Mucosa of descending colon (tissue), 3 donors: ENCODE data around the gene SLC22A5. TPM values are rescaled to one million over a fixed set of nuclear protein-coding genes. Genes with fewer than 3 reads are reported as not detected.

Experiments used
- ATAC-seq: fragments of 200-7000 bp; cut with Tn5 transposase; one replicate; pipeline ENCODE4 v1.9.1; 2020; ENCODE audit warnings: mild to moderate bottlenecking, moderate library complexity
- DNase-seq, 3 donors: peaks; one replicate each; pipeline ENCODE4 v3.0.0-alpha.2; 2020
- H3K36me3 ChIP-seq: fragments of 200-600 bp; one replicate; pipeline ENCODE4 v1.8.0; 2021; ENCODE audit warnings: low read depth, mild to moderate bottlenecking
- H3K4me1 ChIP-seq: fragments of 200-600 bp; one replicate; pipeline ENCODE4 v1.8.0; 2021; ENCODE audit warnings: low read depth, mild to moderate bottlenecking
- H3K4me3 ChIP-seq: fragments of 200-600 bp; one replicate; pipeline ENCODE4 v1.8.0; 2021; ENCODE audit warnings: mild to moderate bottlenecking
- H3K9me3 ChIP-seq: fragments of 200-600 bp; one replicate; pipeline ENCODE4 v1.8.0; 2021; ENCODE audit warnings: mild to moderate bottlenecking
- CTCF ChIP-seq: fragments of 200-600 bp; IDR thresholded peaks from one replicate; pipeline ENCODE4 v1.8.0; 2022; ENCODE audit warnings: antibody characterized with exemption, mild to moderate bottlenecking
- intact Hi-C, 2 donors: fragments of 100-400 bp; cut with DNase I in 1 of 2; cut with micrococcal nuclease in 1 of 2; formaldehyde crosslinking; loops; one replicate each; pipeline versions ENCODE4 v1.11.0 to v1.11.1; 2022; cut with DNase I, micrococcal nuclease
- microRNA-seq: library from miRNA; unstranded; fragments of <30 nt; microRNA quantifications from one replicate; pipeline ENCODE4, GENCODE V29; 2019
- total RNA-seq, 3 donors: library from RNA; stranded (reverse); fragmentation: NEBNext Ultra II Directional in 2 of 3; extraction: Animal tissue kit (Norgen Biotek cat#: 25700) in 2 of 3; gene quantifications; one replicate each; pipeline versions ENCODE4 v1.2.1 to v1.2.4, GENCODE V29; 2021 to 2023
- donor health status: DM: no; HTN: no; CAD: no; lungs with moderate emphysema.
- donor health status: DM: no; HTN: no; CAD: no.
- donor health status: DM: no; HTN: yes; CAD: no.

Gene SLC22A5
- total RNA-seq, 3 donors from 2014 or later, result 27.9 to 95.4 (median 29.4) TPM

- intact Hi-C loops, result no loop called here
- H3K4me1 ChIP-seq, result peaks cover 4% of the 10 kb centered on the region
- H3K4me3 ChIP-seq, result no peak overlapping the region
- no peak for DNase-seq
- TF ChIP-seq CTCF, result no peak
- no peak for ATAC-seq
- no peaks in the 10 kb centered on the region for H3K9me3 ChIP-seq
- no peaks in the 10 kb centered on the region for H3K36me3 ChIP-seq
Measured at GRCh38 chr5:132444061-132444460, 74.6 kb downstream of the SLC22A5 start.

Small RNAs within 50 kb of the gene (microRNA-seq; reads per million reads assigned to microRNA genes)
- not detected for gene MIR3936

Other genes with a start within 250 kb of the SLC22A5 start
- gene P4HA2, start 141.9 kb upstream of the SLC22A5 start, total RNA-seq, result 10 to 100 TPM; 47.0 to 65.0 (median 56.1) TPM
- gene PDLIM4, start 112.0 kb upstream of the SLC22A5 start, total RNA-seq, result 10 to 100 TPM in 1 of 3 donors, 1 to 10 TPM in 2; 5.1 to 59.0 (median 5.6) TPM
- 10 to 100 TPM in 1 of 3 donors, 1 to 10 TPM in 2; 2.7 to 13.4 (median 3.6) TPM for gene SLC22A4, start 75.3 kb upstream of the SLC22A5 start, total RNA-seq
- gene IRF1, start 121.1 kb downstream of the SLC22A5 start, total RNA-seq, result 100 to 1,000 TPM in 2 of 3 donors, 10 to 100 TPM in 1; 89.4 to 172 (median 143) TPM
- gene IL5, start 173.8 kb downstream of the SLC22A5 start, total RNA-seq, result not detected
- gene RAD50, start 187.3 kb downstream of the SLC22A5 start, total RNA-seq, result 10 to 100 TPM; 35.3 to 43.8 (median 36.1) TPM